GM21360 (cell line): ENCODE data around the gene PCP4.

Experiments
- ATAC-seq: cut with Tn5 transposase; IDR thresholded peaks from one replicate; pipeline ENCODE4 v1.9.1; 2021; ENCODE audit warnings: mild to moderate bottlenecking, moderate library complexity; ENCODE audit not compliant: unreplicated experiment

PCP4 gene

DNA sequence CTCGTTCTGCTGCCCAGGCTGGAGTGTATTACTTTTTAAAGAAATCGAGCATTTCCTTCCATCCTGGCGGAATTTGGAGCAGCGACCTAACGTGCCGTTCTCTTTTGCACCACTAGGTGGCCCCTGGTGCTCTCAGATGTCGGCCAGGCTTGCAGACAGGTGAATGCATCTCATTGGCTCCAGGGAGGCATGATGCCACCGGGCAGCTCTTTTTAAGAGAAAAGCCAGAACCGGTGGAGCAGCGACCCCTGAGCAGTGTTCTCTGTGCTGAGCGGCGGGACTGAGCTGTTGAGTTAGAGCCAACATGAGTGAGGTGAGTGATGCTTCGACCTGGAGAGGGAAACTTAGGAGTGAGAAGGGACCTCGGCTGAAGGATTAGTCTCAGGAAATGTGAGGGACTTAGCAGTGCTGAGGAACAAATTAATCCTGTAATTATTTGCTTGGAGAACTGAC is at the start of gene PCP4:
TSS of gene PCP4 (plus strand) at position 241 of the 453 bp plus-strand sequence. CDS start at position 305, 64 bp downstream.
- no peak for ATAC-seq

DNA sequence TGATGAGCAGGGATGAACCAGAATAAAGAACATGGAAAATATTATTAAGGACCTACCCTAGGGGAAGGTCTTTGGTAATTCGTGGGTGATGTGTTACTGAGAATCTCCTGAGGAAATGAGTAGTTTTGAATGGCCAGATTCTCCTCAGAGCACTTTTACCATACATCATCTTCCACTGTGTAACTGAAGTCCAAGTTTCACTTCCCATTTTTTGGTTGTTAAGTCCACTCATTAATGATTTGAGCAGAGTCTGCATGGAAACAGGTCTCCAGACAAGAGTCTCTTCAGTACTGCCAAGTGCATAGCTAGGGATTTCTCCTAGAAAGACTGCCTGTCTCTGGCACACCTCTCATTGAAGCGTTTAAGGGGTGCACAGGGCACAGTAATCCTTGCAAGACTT is 48.7 kb upstream of the PCP4 start:
- ATAC-seq: no peak

DNA sequence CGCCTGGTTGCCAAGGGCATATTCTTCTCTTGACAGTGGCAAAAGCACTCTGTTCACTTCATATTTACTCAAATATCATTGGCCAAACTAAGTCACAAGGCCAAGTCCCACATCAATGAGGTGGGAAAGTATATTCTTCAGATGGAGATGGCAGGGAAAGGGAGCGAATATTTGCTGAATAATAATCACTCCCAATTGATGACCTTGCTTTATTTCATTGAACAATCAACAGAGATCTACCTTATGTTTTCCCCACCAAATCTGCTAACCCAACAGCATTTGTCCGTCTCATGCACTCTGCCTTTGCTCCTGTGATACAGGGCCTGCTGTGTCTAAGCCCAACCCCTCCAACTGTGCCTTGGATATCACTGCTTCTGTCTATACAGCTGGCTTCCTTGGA is 45.2 kb upstream of the PCP4 start:
- no peak for ATAC-seq

DNA sequence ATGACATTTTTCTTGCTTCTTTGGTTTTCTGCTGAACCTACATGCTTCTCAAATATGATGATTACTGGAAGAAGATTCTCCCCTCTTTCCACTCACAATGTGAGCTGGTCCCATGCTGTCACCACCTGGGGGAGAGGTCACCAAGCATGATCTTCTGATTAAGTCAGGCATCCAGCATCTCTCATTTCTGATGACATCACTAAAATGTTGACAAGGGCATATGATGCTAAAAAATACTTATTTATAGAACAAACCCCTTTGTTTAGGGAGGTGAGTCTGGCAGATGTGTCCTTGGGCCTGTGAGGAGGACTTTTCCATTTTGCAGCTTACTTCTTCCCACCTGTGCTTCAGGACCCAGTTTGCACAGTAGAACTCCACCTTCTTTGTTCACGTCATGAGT is 42.0 kb upstream of the PCP4 start:
- no peak for ATAC-seq

DNA sequence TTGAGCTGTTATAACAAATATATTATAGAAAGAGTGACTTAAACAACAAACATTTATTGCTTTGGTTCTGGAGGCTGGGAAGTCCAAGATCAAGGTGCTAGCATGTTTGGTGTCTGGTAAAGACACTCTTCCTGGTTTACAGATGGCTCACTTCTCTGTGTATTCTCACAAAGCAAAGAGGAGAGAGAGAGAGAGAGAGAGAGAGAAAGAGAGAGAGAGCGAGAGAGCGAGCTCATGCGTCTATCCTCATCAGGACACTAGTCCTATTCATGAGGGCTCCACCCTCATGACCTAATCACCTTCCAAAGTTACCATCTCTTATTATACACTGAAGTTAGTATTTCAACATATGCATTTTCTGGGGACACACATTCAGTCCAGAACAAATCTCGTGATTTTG is 32.7 kb upstream of the PCP4 start:
- no peak for ATAC-seq

DNA sequence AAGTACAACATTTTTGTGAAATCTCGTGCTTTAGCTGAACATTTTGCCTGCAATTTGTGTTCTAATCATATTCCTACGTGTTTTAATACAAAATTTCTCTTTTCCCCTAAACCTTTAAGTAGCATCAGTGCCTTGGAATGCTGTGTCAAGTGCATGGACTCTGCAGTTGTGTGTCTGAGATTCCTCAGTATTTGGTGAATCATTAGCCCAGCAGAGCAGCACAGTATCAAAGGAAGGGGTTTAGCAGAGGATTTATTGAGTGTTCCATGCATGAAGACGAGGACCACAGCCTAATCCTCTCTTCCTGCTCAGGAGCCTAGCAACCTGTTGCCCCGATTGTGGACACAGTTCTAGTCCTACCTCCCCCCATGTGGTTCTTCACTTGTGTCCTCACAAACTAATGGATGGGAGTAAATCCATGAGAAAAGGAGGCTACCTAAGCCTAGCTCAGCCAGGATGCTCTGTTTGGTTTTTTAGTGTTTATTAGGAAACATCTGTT is 29.3 kb upstream of the PCP4 start:
- ATAC-seq: no peak

DNA sequence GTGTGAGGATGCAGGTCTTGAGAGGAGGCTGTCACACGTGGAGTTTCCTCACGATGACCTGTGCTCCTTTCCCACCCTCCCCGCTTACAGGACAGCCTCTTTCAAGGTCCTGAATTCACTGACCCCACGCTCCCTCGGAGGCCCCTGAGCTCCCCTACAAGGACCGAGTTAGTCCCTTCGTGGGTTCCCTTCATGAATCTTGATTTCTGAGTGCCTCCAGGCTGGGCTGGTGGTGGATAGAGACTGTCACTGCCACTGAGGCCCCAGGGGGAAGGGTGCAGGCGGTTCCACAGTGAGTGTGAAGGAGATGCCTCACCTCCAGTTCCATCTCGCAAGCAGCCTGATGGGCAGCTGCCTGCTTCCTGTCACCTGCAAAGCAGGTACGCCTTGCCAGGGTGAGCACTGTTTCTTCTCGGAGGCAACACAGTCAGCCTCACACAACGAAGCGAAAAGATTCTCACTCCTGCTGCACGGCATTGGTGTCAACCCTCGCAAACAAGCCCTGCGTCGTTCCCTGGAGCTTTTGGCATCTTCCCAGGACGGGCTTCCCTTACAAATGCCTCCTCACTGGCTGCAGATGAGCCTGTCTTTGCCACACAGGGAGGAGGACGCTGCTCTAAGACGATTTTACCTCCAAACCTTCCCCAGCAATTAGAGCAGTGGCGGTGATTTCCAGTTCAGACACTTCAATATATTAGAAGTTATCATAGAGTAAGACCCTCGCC is 26.7 kb upstream of the PCP4 start:
- no peak for ATAC-seq

DNA sequence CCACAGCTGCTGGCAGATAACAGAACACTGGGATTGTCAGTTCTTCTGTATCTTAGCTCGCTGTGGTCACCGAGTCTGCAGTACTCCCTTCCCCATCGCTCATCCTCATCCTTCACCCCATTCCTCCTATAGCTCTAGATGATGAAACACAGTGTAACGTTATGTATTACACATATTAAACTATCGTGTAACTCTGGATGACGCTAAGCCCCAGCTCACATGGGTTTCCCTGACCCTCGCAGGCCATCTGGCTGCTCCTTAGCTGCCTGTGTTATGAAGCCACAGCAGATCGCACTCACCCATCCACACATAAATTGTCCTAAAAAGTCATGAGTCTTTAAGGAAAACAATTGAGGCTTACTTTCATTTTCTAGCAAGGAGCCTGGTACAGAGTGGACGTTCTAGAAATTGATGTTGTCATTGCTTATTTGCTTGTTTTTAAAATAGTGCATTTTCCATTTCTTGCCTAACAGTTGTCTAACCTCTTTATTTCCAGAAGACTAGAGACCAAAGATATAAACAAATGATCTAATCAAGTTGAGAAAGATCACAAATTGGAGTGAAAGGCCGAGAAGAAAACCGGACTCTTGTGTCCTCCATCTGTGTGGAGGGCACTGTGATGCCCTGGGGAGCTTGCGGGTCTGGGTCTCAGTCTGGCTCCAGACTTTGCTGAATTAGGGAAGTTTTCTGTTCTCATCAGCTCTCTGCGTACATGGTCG is 24.3 kb upstream of the PCP4 start:
- no peak for ATAC-seq

DNA sequence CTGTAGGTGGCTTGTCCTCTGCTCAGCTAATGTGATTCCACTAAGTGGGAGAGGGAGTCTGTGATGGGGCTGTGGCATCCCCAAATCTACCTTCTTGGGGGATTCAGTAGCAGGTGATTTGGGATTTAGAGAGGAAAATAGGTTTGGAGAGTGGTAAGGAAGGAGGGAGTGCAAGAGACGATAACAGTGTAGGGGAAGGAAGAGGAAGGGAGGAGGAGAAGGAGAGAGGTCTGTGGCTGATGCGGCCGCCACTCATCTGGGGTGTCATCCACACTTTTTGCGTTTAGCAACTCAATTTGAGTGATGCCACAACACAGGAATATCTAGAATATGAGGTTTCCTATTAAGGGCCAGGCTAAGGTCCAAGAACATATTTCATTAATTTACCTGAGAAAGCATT is 23.8 kb upstream of the PCP4 start:
- ATAC-seq: no peak

DNA sequence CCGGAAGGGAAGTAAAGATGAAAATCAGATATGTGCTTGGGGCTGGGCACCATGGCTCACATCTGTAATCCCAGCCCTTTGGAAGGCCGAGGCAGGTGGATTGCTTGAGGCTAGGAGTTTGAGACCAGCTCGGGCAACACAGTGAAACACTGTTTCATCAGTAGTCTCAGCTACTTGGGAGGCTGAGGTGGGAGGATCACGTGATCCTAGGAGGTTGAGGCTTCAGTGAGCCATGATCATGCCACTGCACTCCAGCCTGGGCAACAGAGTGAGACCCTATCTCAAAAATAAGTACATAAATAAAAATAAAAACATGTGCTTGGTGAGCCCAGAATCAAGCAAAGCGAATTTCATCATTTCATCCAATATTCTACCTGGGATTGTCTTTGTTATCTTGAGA is 23.3 kb upstream of the PCP4 start:
- ATAC-seq: no peak

DNA sequence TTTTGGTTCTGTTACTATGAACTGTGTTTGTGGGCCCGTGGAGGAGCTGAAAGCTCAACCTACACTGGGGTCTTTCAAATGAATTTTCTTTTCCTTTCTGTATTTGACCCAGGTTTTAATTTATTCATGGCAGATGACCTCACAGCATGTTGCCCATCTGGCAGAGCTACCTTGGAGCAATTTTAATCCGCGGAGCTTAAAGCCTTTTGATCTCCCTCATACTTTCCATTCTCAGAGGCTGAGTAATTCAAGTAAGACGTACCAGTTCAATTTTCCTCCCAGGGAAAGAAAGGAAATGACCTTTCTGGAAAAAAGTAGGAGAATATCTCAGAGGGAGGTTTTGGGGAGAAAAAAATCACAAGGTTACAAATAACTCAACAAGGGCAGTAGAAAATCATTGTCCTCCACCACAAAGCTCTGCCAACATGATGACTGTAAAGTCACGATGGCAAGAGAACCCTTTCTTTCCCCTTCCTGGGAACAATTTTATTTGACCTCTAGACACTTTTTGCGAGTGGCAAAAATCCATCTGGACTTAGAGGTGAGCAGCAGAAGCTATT is 21.6 kb upstream of the PCP4 start:
- ATAC-seq: no peak

DNA sequence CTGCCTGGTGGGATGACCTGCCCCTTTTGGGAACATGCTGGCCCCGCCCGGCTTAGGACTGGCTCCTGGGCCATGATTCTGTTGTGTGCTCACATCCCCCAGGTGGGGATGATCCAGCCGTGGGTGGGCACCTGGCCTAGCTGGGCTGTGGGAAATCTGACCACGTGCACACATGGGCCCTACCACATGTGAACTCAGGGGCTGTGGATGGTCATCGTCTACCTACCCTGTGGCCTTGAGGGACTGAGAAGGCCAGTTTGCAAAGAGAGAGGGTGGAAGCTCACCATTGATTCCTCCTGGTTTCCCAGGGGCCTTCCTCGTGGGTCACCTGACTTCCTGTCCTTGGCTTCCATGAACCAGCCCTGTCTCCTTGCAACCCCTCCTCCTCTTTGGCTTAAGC is 19.4 kb upstream of the PCP4 start:
- ATAC-seq: no peak

DNA sequence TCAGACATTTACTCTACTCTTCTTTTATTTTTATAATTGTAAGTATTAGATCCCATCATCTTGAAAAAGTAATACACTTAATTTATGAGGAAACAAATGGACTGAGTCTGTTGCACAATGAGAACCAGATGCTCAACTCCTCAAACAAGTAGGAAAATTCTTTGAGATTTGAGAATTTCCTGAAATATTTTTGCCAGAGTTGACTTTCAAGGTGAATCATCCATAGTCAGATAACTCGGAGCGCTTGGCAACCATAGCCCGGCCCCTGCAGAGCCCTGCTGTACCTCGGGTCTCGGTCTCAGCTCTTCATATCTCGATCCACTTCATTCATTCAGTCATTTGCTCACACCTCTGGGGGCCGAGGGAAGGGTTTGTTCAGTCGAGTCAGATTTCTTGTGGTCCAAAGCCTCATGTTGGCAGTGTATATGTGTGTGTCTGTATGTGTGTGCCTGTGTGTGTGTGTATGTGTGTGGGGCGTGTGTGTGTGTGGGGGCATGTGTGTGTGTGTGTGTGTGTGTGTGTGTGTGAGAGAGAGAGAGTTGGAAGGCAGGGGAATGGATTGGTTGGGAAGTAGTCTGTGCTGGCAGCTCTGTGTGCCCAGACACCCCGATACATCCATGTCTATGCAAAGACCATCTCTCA is 18.1 kb upstream of the PCP4 start:
- no peak for ATAC-seq

DNA sequence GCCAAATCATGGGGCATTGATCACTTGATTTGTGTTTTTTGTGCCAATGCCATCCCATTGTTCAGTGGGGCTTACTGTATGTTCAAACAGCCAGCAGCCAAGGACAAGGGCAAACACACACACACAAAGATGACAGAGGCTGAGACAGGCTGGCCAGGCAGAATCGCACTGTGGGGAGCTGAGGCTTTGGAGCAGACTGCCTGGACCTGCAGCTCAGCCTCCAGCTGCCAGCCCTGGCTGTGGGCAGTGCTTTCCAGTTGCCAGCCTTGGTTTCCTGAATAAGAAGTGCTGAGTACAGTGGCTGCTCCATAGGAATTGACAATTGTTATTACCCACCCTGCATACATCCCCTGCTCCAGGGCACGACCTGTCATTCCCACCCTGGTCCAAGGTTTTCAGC is 16.9 kb upstream of the PCP4 start:
- ATAC-seq: no peak

DNA sequence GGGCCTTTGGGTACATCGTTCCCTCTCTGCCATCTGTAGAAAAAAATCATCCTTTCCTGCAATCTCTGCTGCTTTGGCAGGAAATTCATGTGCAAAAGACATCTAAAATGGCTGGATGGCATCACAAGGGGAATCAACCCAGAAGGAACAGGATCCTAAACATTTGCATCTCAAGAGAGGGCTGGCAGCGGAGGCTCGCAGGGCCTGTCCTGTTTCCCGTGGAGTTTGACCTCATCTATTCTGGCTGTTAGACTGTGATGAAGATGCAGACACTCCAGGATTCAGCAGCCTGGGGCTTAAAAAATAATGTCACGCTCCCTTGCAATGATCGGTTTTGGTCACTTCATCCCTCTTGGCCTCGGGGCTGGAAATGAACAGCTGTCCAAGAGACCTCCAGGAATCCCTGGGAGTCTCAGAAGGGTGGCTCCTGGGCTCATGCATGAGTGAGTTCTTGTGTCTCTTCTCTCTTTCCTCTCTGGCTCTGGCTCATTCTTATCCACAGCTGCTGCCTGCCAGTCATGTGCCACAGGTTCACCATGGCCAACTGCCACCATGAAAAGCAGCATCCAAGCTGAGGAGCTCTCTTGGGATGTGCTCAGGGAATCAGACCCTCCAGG is 16.1 kb upstream of the PCP4 start:
- ATAC-seq: no peak

DNA sequence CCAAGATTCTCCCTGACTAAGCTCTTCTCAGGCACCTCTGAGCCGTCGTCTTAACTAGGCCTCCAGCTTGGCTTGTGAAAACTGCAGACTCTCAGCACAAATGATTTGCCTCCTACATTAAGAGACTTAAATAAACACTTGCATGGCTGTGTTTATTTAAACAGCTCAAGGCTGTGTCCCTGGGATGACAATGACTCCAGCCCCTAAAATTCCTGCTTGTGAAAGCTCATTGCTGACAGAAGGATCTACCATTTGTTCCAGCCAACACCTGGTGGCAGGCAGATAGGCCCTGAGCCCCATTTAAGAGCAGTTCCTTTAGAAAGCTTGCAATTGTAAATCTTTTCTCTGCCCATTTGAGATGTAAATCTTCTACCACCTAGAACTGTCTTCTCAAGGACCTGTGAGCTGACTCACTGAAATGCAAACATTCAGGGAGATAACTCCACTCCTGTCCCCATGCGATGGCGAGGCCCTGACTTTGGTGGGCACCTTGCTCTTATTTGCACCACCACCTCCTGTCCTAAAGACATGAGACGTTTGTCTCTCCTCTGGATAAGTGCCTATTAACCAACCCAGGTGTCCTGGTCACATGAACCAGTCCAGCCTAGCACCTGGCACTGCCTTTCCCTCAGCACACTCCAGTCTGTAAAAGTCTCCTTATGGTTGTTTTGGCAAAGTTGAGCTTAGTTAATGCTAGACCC is 15.1 kb upstream of the PCP4 start:
- no peak for ATAC-seq

DNA sequence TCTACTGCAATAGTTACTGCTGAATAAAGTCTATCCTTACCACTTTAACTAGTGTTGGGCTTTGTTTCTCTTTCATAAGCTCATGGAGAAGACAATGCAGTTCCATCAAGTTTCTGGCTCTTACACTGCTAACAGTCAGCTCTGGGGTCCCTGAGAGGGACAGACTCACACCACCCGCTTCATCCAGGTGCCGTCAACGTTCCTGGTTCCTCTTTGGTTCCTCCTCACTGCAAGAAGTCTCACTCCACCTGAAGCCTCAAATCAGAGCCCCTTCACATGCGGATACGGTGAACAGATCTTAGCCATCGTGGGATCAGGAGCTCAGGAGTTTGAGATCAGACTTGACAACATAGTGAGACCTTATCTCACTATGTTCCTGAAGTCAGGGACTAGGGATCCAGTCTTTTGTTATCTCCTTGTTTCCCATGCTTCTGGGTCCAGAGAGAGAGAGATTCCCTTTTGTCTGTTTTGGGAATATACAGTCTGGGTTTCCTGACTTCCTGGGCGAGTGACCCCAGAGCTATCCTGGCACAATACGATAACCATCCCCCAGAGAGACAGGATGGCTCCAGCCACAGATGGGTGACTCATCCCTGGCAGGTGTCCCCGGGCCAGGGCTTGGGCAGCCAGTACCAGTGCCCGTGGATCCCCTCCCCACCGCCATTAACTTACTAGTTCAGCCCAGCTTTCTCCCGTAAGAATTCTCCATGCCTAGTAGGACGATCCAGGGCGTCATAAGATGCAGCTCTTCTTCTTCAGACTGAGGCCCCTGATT is 14.3 kb upstream of the PCP4 start:
- ATAC-seq: no peak

DNA sequence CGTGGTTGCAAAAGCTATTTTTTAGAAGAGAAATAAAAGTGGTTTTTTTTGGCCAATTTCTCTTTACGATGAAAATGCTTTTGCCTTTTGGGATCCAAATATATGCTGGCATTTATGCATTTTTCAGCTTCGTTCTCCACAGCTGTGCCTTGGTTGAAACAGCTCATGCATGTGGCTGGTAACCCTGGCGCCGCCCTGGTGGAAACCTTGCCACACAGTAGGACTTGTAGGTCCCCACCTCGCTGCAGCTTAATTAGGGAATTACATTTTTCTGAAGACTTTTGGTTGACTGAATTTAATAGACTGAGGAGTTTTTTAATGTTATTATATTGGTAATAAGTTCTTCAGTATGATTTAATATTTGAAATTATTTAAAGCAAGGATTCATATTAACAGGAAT is 12.7 kb upstream of the PCP4 start:
- no peak for ATAC-seq

DNA sequence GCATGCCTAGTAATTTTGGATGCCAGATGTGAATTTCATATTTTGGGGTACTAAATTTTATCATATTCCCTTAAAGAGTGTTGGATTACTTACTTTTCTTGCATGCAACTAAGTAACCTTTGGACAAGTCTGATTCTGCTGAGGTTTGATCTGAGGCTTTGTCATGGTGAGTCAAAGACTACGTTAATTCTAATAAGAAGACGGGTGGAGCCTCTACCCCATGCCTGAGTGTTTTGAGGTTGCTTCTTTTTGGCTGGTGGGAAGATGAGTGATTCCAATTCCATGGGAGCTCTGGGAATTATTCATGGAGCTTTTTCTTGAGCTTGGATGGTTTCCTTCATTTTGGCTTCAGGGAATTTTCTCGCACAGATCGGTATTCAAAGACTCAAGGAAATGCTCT is 11.6 kb upstream of the PCP4 start:
- ATAC-seq: no peak

DNA sequence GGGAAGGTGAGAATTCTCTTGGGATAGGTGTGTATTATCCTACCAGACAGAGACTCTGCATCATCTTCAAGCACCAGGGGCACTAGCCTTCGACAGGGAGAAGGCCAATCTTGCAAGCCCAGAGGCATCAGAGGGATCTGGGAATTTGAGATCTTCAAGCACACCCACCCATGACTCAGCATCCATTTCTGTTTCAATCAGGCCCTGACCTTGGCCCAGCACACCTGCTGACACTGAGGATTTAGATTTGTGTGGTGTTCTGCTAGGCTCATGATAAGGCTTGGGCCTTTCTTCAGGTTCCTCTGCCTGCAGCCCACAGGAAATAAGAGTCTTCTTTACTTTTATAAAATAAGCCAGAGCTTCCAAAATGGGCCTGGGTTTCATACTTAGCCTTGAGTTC is 6.6 kb upstream of the PCP4 start:
- no peak for ATAC-seq
